ENCODE measurements around the gene PATJ.
A peak's percentile ranks its signal among the peaks of the same experiment; 100 is the strongest.
"Not testable (repeated sequence)": the region's sequence is repeated elsewhere in the genome, so short reads cannot be mapped to it uniquely, and the experiment has no call there.

PATJ gene

GRCh38 chr1:62159940-62160348 lies 417.7 kb downstream of the PATJ start:
- no peak overlapping the region for H2BK12ac ChIP-seq (ENCODE audit: low read length in 2 of 2)
- no peak overlapping the region for H3K9ac ChIP-seq (ENCODE audit: low read length)
- H3K27me3 ChIP-seq (ENCODE audit: control insufficient read depth in 1 of 2, insufficient read depth in 1 of 2, low read length in 2 of 2): no peaks in the 10 kb centered on the region
- no peak for DNase-seq
- 89% methylated on average over 6 of the region's 6 CpGs for WGBS
- H3K4me2 ChIP-seq (ENCODE audit: low read length, poor library complexity, severe bottlenecking): no peak overlapping the region
- H2BK15ac ChIP-seq (ENCODE audit: low read depth, poor library complexity, severe bottlenecking): no peak overlapping the region
- H2BK120ac ChIP-seq (ENCODE audit: low read depth, low read length): no peak overlapping the region
- H3K4ac ChIP-seq (ENCODE audit: low read depth in 1 of 2, low read length in 2 of 2): no peak overlapping the region
- no peak overlapping the region for H2AFZ ChIP-seq (ENCODE audit: low read depth, low read length)
- no peak overlapping the region for H3K14ac ChIP-seq (ENCODE audit: low read length in 2 of 2)
- H2BK5ac ChIP-seq (ENCODE audit: low read depth, low read length, poor library complexity, severe bottlenecking): no peak overlapping the region
- H2AK5ac ChIP-seq (ENCODE audit: low read length, severe bottlenecking): no peak overlapping the region
- H4K91ac ChIP-seq (ENCODE audit: low read length): no peak overlapping the region
- H3K79me1 ChIP-seq (replicated peaks; ENCODE audit: low read length, poor library complexity, severe bottlenecking): no peaks in the 10 kb centered on the region
- no peak overlapping the region for H3K23ac ChIP-seq (ENCODE audit: low read length in 2 of 2)
- H3K36me3 ChIP-seq (ENCODE audit: control insufficient read depth in 1 of 2, insufficient read depth in 2 of 2, low read depth in 1 of 2, low read length in 2 of 2): no peaks in the 10 kb centered on the region
- H3K27ac ChIP-seq (ENCODE audit: low read length, poor library complexity, severe bottlenecking): no peak overlapping the region
- H3K4me1 ChIP-seq (ENCODE audit: control insufficient read depth, insufficient read depth, low read depth, low read length): no peaks in the 10 kb centered on the region
- no peaks in the 10 kb centered on the region for H3K9me3 ChIP-seq (ENCODE audit: control insufficient read depth, low read length)
- no peak overlapping the region for H3K4me3 ChIP-seq (ENCODE audit: insufficient read depth in 1 of 2, low read depth in 1 of 2, low read length in 2 of 2)
- H3K18ac ChIP-seq (ENCODE audit: low read depth in 1 of 2, low read length in 2 of 2): no peak overlapping the region
- no peak overlapping the region for H4K8ac ChIP-seq (ENCODE audit: low read length)

GRCh38 chr1:62161711-62162110 lies 419.4 kb downstream of the PATJ start:
- Histone ChIP-seq H3K4me2 (ENCODE audit: low read length, poor library complexity, severe bottlenecking) (no peak overlapping the region), H3K9ac (ENCODE audit: low read length) (no peak overlapping the region), H4K8ac (ENCODE audit: low read length) (no peak overlapping the region), H3K14ac (ENCODE audit: low read length in 2 of 2) (no peak overlapping the region), H3K23ac (ENCODE audit: low read length in 2 of 2) (no peak overlapping the region), H2BK5ac (ENCODE audit: low read depth, low read length, poor library complexity, severe bottlenecking) (no peak overlapping the region), H3K27ac (ENCODE audit: low read length, poor library complexity, severe bottlenecking) (no peak overlapping the region), H4K91ac (ENCODE audit: low read length) (no peak overlapping the region), H3K79me1 (replicated peaks; ENCODE audit: low read length, poor library complexity, severe bottlenecking) (no peaks in the 10 kb centered on the region), H3K27me3 (ENCODE audit: control insufficient read depth in 1 of 2, insufficient read depth in 1 of 2, low read length in 2 of 2) (no peaks in the 10 kb centered on the region), H3K4me1 (ENCODE audit: control insufficient read depth, insufficient read depth, low read depth, low read length) (no peaks in the 10 kb centered on the region), H3K4me3 (ENCODE audit: insufficient read depth in 1 of 2, low read depth in 1 of 2, low read length in 2 of 2) (no peak overlapping the region), H2AK5ac (ENCODE audit: low read length, severe bottlenecking) (no peak overlapping the region), H2BK120ac (ENCODE audit: low read depth, low read length) (no peak overlapping the region), H3K36me3 (ENCODE audit: control insufficient read depth in 1 of 2, insufficient read depth in 2 of 2, low read depth in 1 of 2, low read length in 2 of 2) (no peaks in the 10 kb centered on the region), H2BK15ac (ENCODE audit: low read depth, poor library complexity, severe bottlenecking) (no peak overlapping the region), H3K4ac (ENCODE audit: low read depth in 1 of 2, low read length in 2 of 2) (no peak overlapping the region), H2BK12ac (ENCODE audit: low read length in 2 of 2) (no peak overlapping the region), H3K9me3 (ENCODE audit: control insufficient read depth, low read length) (no peaks in the 10 kb centered on the region), H3K18ac (ENCODE audit: low read depth in 1 of 2, low read length in 2 of 2) (no peak overlapping the region), H2AFZ (ENCODE audit: low read depth, low read length) (no peak overlapping the region)
- WGBS: 92% methylated on average over 1 of the region's 1 CpG
- no peak for DNase-seq

DNA sequence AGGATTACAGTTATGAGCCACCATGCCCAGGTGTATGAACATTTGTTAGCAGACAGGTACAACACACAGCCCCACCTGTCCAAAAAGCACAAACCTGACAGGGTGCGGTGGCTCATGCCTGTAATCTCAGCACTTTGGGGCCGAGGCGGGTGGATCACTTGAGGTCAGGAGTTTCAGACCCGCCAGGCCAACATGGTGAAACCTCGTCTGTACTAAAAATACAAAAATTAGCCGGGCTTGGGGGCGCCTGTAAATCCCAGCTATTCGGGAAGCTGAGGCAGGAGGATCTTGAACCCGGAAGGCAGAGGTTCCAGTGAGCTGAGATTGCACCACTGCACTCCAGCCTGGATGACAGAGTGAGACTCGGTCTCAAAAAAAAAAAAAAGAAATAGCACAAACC lies 428.1 kb downstream of the PATJ start:
- H2AFZ ChIP-seq (ENCODE audit: low read depth, low read length); H3K9ac ChIP-seq (ENCODE audit: low read length); H3K4me3 ChIP-seq (ENCODE audit: insufficient read depth in 1 of 2, low read depth in 1 of 2, low read length in 2 of 2); H4K91ac ChIP-seq (ENCODE audit: low read length); H2AK5ac ChIP-seq (ENCODE audit: low read length, severe bottlenecking); H3K27ac ChIP-seq (ENCODE audit: low read length, poor library complexity, severe bottlenecking); H2BK15ac ChIP-seq (ENCODE audit: low read depth, poor library complexity, severe bottlenecking); H3K79me1 ChIP-seq (replicated peaks; ENCODE audit: low read length, poor library complexity, severe bottlenecking); H2BK120ac ChIP-seq (ENCODE audit: low read depth, low read length); H3K36me3 ChIP-seq (ENCODE audit: control insufficient read depth in 1 of 2, insufficient read depth in 2 of 2, low read depth in 1 of 2, low read length in 2 of 2); H3K9me3 ChIP-seq (ENCODE audit: control insufficient read depth, low read length); H3K23ac ChIP-seq (ENCODE audit: low read length in 2 of 2); H3K4me1 ChIP-seq (ENCODE audit: control insufficient read depth, insufficient read depth, low read depth, low read length); H4K8ac ChIP-seq (ENCODE audit: low read length); H3K18ac ChIP-seq (ENCODE audit: low read depth in 1 of 2, low read length in 2 of 2); H2BK12ac ChIP-seq (ENCODE audit: low read length in 2 of 2); H3K4me2 ChIP-seq (ENCODE audit: low read length, poor library complexity, severe bottlenecking); H3K14ac ChIP-seq (ENCODE audit: low read length in 2 of 2); H2BK5ac ChIP-seq (ENCODE audit: low read depth, low read length, poor library complexity, severe bottlenecking); H3K4ac ChIP-seq (ENCODE audit: low read depth in 1 of 2, low read length in 2 of 2); DNase-seq: not testable (repeated sequence)
- WGBS: 94% methylated on average over 9 of the region's 10 CpGs
- H3K27me3 ChIP-seq (ENCODE audit: control insufficient read depth in 1 of 2, insufficient read depth in 1 of 2, low read length in 2 of 2): peaks cover 11 to 18% of the 10 kb centered on the region in 2 experiments

DNA sequence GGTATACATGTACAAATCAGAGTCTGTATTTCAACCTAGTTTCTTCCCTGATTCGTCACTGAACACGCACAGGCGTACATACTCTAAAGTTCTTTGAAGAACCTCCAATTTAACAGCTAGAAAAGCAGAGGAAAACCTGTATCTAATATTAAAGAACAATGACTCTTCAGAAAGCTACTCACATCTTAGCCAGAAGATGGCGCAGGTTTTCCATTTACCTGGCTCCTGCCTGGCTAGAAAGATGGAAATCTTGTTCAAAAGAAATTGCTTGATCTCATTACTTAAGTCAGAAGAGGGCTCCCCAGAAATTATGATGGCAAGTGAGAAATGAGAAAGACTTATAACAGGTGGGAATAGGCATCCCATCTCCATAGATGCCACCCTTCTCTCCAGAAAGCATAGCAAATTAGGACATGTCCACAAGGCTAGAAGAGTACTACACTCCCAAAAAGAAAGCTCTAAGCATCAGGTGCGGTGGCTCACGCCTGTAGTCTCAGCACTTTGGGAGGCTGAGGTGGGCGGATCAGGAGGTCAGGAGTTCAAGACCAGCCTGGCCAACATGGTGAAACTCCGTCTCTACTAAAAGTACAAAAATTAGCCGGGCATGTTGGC lies 433.4 kb downstream of the PATJ start:
- no peak overlapping the region for H4K8ac ChIP-seq (ENCODE audit: low read length)
- no peak overlapping the region for H2AFZ ChIP-seq (ENCODE audit: low read depth, low read length)
- no peaks in the 10 kb centered on the region for H3K79me1 ChIP-seq (replicated peaks; ENCODE audit: low read length, poor library complexity, severe bottlenecking)
- no peak overlapping the region for H2BK120ac ChIP-seq (ENCODE audit: low read depth, low read length)
- H3K4me3 ChIP-seq (ENCODE audit: insufficient read depth in 1 of 2, low read depth in 1 of 2, low read length in 2 of 2): no peak overlapping the region
- H3K9ac ChIP-seq (ENCODE audit: low read length): no peak overlapping the region
- H4K91ac ChIP-seq (ENCODE audit: low read length): no peak overlapping the region
- 47% methylated on average over 9 of the region's 9 CpGs for WGBS
- no peak overlapping the region for H3K27ac ChIP-seq (ENCODE audit: low read length, poor library complexity, severe bottlenecking)
- H3K9me3 ChIP-seq (ENCODE audit: control insufficient read depth, low read length): no peaks in the 10 kb centered on the region
- no peaks in the 10 kb centered on the region for H3K4me1 ChIP-seq (ENCODE audit: control insufficient read depth, insufficient read depth, low read depth, low read length)
- H3K14ac ChIP-seq (ENCODE audit: low read length in 2 of 2): no peak overlapping the region
- no peaks in the 10 kb centered on the region for H3K36me3 ChIP-seq (ENCODE audit: control insufficient read depth in 1 of 2, insufficient read depth in 2 of 2, low read depth in 1 of 2, low read length in 2 of 2)
- no peak overlapping the region for H3K4ac ChIP-seq (ENCODE audit: low read depth in 1 of 2, low read length in 2 of 2)
- DNase-seq: peak; percentile 41
- H3K18ac ChIP-seq (ENCODE audit: low read depth in 1 of 2, low read length in 2 of 2): no peak overlapping the region
- H3K27me3 ChIP-seq (ENCODE audit: control insufficient read depth in 1 of 2, insufficient read depth in 1 of 2, low read length in 2 of 2): peaks cover 5 to 12% of the 10 kb centered on the region in 2 experiments
- no peak overlapping the region for H2BK15ac ChIP-seq (ENCODE audit: low read depth, poor library complexity, severe bottlenecking)
- no peak overlapping the region for H2BK12ac ChIP-seq (ENCODE audit: low read length in 2 of 2)
- no peak overlapping the region for H2BK5ac ChIP-seq (ENCODE audit: low read depth, low read length, poor library complexity, severe bottlenecking)
- H2AK5ac ChIP-seq (ENCODE audit: low read length, severe bottlenecking): no peak overlapping the region
- no peak overlapping the region for H3K23ac ChIP-seq (ENCODE audit: low read length in 2 of 2)
- H3K4me2 ChIP-seq (ENCODE audit: low read length, poor library complexity, severe bottlenecking): no peak overlapping the region

Data from mesenchymal stem cell (in vitro differentiated cells and primary cell).